Ishikawa (cell line): ENCODE measurements around the gene GPT2.

Experiments
- CEBPB ChIP-seq: IDR thresholded peaks from 2 replicates; pipeline ENCODE4 v1.6.1; 2012
- CREB1 ChIP-seq: IDR thresholded peaks from 2 replicates; pipeline ENCODE4 v1.6.1; 2012; ENCODE audit warnings: low read depth
- EGR1 ChIP-seq: IDR thresholded peaks from 2 replicates; pipeline ENCODE4 v1.6.1; 2012
- EP300 ChIP-seq: IDR thresholded peaks from 2 replicates; pipeline ENCODE4 v1.6.1; 2012; ENCODE audit warnings: borderline replicate concordance
- NFIC ChIP-seq: IDR thresholded peaks from 2 replicates; pipeline ENCODE4 v1.6.1; 2012
- RAD21 ChIP-seq: IDR thresholded peaks from 2 replicates; pipeline ENCODE4 v1.6.1; 2012; ENCODE audit warnings: low read depth
- REST ChIP-seq: IDR thresholded peaks from 2 replicates; pipeline ENCODE4 v1.6.1; 2012; ENCODE audit warnings: low read depth, mild to moderate bottlenecking
- TAF1 ChIP-seq: IDR thresholded peaks from 2 replicates; pipeline ENCODE4 v1.6.1; 2012; ENCODE audit warnings: low read depth, mild to moderate bottlenecking
- USF1 ChIP-seq: IDR thresholded peaks from 2 replicates; pipeline ENCODE4 v1.6.1; 2012
- YY1 ChIP-seq: IDR thresholded peaks from 2 replicates; pipeline ENCODE4 v1.6.1; 2012; ENCODE audit warnings: low read depth
- ZBTB7A ChIP-seq: IDR thresholded peaks from 2 replicates; pipeline ENCODE4 v1.6.1; 2012; ENCODE audit warnings: low read depth
- TF ChIP-seq, protein P1 (sequence below): IDR thresholded peaks from 2 replicates; pipeline ENCODE4 v1.6.1; 2012

DNA sequence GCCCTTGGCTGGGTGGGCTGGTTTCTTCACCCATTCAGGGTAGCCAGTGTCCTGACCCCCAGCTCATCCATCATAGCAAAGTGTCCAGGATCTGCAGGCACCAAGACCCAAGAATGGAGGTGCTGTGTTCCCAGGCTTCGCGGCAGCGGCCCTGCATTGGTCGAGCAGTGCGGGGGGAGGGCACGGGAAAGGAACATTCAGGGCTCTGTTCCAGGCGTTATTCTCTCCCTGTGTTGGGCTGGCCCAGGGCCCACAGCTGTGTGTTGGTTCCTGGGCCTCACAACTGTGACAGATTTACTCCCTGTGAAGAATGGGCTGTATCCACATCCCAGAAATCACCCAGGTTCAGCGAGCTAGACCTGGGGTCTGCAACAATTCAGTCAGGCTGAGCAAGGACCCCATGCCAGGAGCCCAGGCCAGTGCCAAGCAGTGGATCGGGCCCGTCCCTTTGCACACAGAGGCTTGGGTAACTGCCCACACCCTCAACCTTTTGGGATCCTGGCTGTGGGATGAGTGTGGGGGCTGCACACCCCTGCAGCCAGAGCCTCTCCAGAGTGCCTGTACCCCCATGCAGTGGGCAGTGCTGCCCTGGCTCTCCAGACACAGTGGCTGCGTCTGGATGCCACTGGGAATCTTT is 10.0 kb downstream of the GPT2 start:
- TF ChIP-seq TAF1: no peak
- TF ChIP-seq, protein P1, sequence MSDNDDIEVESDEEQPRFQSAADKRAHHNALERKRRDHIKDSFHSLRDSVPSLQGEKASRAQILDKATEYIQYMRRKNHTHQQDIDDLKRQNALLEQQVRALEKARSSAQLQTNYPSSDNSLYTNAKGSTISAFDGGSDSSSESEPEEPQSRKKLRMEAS: no peak
- TF ChIP-seq EP300: no peak
- TF ChIP-seq CEBPB: no peak
- no peak for TF ChIP-seq REST
- no peak for TF ChIP-seq RAD21
- no peak for TF ChIP-seq USF1
- no peak for TF ChIP-seq ZBTB7A
- TF ChIP-seq NFIC: no peak
- no peak for TF ChIP-seq CREB1
- TF ChIP-seq YY1: no peak
- TF ChIP-seq EGR1: no peak
